ENCODE data around the gene CDH13.

- TF ChIP-seq ZNF274 (IDR thresholded peaks at IDR 0.05; ENCODE audit: borderline replicate concordance, extremely low read depth, low read length), result no peak
- TF ChIP-seq EP300 (IDR thresholded peaks at IDR 0.05; ENCODE audit: borderline replicate concordance in 1 of 2, low read depth in 2 of 2, low read length in 2 of 2), result no peak
- no peak for TF ChIP-seq EZH2 (IDR thresholded peaks at IDR 0.05; ENCODE audit: low read depth, low read length, severe bottlenecking)
- no peak for TF ChIP-seq MAFK (IDR thresholded peaks at IDR 0.05; ENCODE audit: low read depth, low read length)
- no peak for TF ChIP-seq JUN (IDR thresholded peaks at IDR 0.05; ENCODE audit: low read depth, low read length)
- no peak for TF ChIP-seq HDAC6 (IDR thresholded peaks at IDR 0.05; ENCODE audit: low read depth, low read length)
- no peak for TF ChIP-seq YY1 (IDR thresholded peaks at IDR 0.05; ENCODE audit: low read depth, low read length)
- no peak for TF ChIP-seq RAD21 (IDR thresholded peaks at IDR 0.05 in 1 of 2, conservative IDR thresholded peaks at IDR 0.05 in 1 of 2; ENCODE audit: low read depth in 2 of 2, low read length in 2 of 2)
- no peak for TF ChIP-seq TCF12 (IDR thresholded peaks at IDR 0.05; ENCODE audit: low read depth, low read length)
- no peak for TF ChIP-seq CTCF (IDR thresholded peaks at IDR 0.05; ENCODE audit: control extremely low read depth in 1 of 3, insufficient read depth in 1 of 3, low read depth in 1 of 3, low read length in 3 of 3)
These were observed 776.2 kb downstream of the CDH13 start for GRCh38 chr16:83402967-83403366.
